Hematopoietic multipotent progenitor cell treated with erythropoietin and hydrocortisone succinate and interleukin-3 and kit ligand, for 15 days (in vitro differentiated cells): ENCODE data around the gene ATF6B.

Experiments
- DNase-seq: peaks from one replicate; pipeline ENCODE4 v3.0.0-alpha.2; 2015; ENCODE audit warnings: low spot score

The ATF6B gene

GRCh38 chr6:32127717-32128592 is at the start of gene ATF6B:
ATF6B (minus strand) TSS chr6:32128246; CDS start chr6:32128207, 39 bp downstream.
- peak; percentile 100 for DNase-seq

DNA sequence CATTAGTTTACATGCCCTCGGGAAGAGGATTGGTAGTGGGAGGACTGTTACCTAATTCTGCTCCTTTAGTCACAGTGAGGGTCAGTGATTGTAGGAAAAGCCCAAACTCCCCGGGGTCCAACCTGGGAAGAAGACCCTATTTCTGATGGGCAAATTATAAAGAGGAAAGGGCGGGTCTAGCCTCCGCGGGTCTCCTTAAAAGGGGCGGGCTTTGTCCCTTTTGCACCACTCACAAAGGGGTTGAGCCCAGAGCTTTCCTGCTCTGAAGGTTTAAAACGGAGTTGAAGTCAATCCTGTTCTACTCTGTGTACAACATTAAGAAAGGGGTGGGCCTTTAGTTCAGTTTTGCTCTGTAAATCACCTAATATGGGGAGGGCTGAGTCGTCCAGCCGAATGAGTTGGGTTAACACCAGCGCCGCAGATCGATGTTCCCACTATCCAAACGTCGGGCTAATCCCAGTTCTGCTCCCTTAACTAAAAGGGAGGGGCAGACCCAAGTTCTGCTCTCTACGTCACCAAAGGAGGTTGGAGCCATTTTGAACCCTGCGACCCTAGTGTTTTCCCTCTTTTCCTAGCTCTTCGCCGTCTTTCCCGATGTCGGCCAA is 49.2 kb upstream of the ATF6B start:
- DNase-seq = no peak

DNA sequence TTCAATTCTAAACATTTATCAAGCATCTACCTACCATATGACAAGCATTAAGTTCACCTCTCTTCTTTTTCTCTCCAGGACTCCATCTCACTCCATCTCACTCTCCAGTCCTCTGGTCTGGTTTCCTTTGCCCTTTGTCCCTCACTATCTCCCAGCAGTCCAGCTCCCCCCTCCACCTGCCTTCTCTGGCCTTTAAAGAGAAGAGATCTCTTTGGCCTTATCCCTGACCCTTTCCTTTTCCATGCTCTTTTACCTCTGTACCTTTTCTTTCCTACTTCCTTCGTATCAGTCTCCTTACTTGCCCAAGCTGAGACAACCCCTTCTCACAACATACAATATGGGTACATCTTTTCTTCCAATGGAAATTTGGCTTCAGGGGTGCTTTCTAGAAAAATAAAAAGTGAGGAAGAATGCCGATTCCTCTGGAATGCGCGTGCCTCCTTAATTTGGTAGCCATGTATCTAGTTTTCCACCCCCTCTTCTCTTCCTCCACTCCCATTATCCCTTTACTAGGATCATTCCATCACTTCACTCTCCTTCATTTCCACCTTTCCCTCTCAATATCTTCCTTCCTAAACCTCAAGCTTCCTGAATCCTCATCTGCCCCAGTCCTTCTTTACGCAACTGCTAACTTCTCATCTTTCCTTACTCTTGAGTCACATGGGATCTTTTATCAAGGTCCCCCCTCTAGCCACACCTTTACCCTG is 48.6 kb upstream of the ATF6B start:
- no peak for DNase-seq

DNA sequence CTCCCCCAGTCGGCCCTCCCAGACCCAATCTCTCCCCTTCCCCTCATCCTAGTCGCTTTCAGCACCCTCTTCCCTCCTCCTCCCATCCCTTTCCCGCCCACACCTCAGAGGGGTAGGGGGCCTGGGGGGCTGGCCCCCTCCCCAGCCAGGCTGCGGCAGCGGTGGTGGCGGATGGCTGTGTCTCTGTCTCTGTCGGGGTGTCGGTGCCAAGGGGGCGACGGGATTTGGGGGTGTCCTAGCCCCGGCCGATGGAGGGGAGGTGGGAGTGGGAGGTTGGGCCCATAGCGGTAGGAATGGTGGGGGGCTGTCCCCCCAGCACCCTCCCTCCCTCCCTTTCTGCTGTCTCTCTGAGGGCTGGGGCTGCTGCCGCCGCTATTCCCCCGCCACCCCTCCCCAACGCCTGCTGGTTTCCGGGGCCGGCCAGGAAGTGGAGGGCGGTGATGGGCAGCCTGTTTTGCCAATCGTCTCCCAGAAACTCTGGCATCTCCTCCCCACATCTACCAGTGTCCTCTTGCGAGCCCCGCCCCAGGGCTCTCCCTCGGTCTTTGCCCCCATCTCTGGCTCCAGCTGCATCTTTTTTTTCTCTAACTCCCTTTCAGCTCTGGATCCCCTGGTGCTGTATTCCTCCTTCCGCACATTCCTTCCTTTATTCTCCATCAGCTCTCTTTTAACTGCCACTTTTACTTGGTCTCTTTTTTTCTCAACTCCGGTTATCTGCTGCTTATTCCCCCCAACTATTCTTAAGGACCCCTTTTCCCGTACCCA is 47.8 kb upstream of the ATF6B start, which contains the start of gene AGPAT1:
Gene AGPAT1, minus strand, starts transcription at position 374 of the 765 bp plus-strand sequence. CDS start 4,588 bp downstream, outside the sequence.
- peak; percentile 96 for DNase-seq

- DNase-seq = no peak
Measured at GRCh38 chr6:32175322-32175710, 47.3 kb upstream of the ATF6B start.

- no peak for DNase-seq
Measured at GRCh38 chr6:32174416-32174815, 46.4 kb upstream of the ATF6B start.

GRCh38 chr6:32173051-32173727 is 45.1 kb upstream of the ATF6B start:
- DNase-seq = no peak

DNA sequence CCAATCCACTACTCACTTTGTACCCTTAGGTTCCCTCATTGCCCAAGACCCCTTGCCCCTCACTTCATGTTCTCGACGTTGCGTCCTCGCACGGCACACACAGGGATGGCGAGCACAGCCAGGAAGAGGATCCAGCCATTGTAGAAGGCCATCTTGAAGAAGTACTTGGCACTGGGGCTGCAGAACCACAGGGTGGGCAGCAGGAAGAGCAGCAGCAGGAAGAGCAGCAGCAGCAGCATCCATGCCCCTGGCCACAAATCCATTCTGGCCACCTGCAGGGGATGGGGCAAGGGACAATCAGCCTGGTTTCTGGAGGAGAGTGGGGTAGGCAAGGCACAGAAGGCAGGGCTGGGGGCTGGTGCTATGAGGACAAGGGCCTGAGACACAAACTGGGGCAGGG is 43.2 kb upstream of the ATF6B start:
- no peak for DNase-seq

GRCh38 chr6:32170294-32170693 is 42.2 kb upstream of the ATF6B start:
- DNase-seq = no peak

- no peak for DNase-seq
Measured at GRCh38 chr6:32168807-32169591, 41.0 kb upstream of the ATF6B start.

- no peak for DNase-seq
Measured at GRCh38 chr6:32168350-32168749, 40.3 kb upstream of the ATF6B start.

DNA sequence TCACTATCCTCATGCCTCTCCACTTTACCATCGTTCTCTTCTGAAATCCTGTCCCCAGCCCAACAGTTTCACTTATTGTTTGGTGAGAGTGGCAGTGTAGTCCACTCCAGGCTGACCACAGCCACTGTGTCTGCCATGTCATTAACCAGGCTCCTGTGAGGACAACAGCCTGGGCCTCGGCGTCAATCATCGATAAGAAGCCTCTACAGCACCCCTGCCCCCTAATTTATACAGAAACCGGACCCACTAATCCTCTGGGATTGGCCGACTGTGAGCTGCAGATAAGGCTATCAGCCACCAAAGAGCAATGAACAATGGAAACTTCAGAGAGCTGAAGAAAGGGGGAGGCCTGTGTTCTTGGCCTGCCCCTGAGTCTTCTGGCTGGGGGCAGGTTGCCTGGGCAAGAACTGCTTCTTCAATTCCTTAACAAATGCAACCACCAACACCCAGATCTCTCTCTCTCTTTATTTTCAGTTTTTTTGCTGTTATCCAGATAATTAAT is 39.8 kb upstream of the ATF6B start:
- DNase-seq = no peak

DNA sequence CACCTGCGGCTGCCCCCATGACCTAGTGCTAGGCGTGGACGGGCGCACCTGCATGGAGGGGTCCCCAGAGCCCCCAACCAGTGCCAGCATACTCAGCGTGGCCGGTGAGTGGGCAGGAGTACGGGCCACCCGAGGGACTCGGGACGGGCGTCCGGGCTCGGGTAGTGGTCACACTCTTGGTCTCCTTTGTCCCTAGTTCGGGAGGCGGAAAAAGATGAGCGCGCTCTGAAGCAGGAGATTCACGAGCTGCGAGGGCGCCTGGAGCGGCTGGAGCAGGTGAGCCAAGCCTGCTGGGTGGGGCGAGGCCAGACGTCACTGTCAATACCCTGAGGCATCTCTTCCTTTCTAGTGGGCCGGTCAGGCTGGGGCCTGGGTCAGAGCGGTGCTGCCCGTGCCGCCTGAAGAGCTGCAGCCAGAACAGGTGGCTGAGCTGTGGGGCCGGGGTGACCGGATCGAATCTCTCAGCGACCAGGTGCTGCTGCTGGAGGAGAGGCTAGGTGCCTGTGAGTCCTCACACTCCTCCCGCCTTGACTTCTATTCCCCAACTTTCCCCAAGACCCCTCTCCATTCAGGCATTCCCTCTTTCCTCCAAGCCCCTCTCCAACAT is 39.2 kb upstream of the ATF6B start:
- no peak for DNase-seq

- DNase-seq = no peak
Measured at GRCh38 chr6:32166411-32167061, 38.5 kb upstream of the ATF6B start.

DNA sequence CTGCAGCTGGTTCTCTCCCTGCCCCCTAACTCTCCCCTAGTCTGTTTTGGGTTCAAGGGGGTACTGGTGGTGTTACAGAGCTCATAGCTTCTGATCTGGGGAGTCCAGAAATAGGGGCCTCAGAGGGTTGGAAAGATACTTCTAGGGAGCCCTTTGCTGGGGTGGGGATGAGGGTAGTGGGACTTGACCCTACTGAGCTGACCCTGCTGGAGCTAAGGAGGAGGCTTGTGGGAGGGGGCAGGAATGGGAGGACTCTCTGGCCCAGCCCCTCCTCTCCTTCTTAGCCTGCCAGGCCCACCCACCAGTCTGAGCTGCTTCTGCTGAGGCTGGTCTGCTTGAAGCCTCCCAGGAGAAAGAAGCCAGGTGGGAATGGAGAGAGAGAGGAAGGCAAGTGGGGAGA is 36.2 kb upstream of the ATF6B start, which contains the start of gene EGFL8:
Gene EGFL8, plus strand, starts transcription at position 301 of the 400 bp plus-strand sequence. CDS start 1,571 bp downstream, outside the sequence.
- DNase-seq = no peak

GRCh38 chr6:32163559-32164258 is 35.7 kb upstream of the ATF6B start:
- no peak for DNase-seq

DNA sequence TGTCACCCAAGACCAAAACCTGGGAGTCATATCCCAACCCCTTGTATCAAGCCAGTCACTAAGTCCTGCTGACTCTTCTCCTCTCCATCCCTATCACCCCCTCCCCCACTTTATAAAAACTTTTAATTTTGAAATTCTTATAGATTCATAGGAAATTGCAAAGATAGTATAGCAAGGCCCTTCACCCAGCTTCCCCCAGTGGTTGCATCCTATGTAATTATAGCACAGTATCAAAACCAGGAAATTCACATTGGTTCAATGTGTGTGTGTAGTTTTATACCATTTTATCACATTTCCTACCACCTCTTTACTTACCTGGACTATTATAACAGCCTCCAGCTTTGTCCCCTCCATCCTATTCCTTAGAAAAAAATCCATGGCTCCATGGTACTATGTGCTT is 30.0 kb upstream of the ATF6B start:
- DNase-seq = no peak

GRCh38 chr6:32156891-32157290 is 28.8 kb upstream of the ATF6B start:
- DNase-seq = no peak
